Measurements from ENCODE around the gene AIRE.

Gene AIRE

DNA sequence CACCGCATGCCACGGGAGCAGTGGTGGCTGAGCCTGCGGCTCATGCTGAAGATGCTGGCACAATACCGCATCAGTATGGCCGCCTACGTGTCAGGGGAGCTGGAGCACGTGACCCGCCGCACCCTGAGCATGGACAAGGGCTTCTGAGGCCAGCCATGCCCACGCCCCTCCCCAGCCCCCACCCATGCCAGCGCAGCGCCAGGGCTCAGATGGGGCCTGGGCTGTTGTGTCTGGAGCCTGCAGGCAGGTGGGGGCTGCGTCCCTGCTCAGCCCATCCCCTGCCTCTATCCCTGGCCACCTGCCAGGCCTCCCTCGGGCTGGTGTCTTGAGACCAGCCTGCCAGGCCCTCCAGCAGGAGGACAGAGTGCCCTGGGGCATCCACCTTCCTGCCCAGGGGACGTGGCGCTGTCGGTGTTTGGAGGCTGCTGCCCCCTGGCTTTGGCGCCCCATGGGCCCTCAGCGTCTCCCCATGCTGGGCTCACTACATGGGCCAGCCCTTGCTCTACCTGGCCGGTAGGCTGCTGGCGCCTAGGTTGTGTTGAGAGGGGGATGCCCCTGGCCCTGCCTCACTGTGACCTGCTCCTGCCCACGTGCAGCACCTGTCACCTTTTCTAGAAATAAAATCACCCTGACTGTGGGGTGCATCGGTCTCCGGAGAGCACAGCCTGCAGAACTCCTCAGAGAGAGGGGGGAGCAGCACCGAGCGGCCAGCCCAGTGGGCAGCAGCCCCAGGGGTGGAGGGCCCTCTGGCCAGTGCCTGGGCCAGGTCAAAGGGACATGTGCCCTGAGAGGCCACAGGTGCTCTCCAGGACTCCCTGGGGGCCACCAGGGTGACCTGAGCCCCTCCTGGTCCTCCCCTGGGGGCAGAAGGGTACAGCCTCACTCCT, 41.3 kb downstream of the AIRE start:
- H3K36me3 ChIP-seq (ENCODE audit: control insufficient read depth, insufficient read depth, low read length), result no peaks in the 10 kb centered on the region
- H3K4me1 ChIP-seq, result no peaks in the 10 kb centered on the region
- no peaks in the 10 kb centered on the region for H3K27me3 ChIP-seq (ENCODE audit: control insufficient read depth, insufficient read depth, low read length)
- no peak for TF ChIP-seq CTCF (IDR thresholded peaks at IDR 0.05)
- no peak overlapping the region for H2AFZ ChIP-seq
- H3K27ac ChIP-seq, result no peak overlapping the region
- H3K4me2 ChIP-seq (ENCODE audit: low read length), result no peak overlapping the region
- H3K9me3 ChIP-seq (ENCODE audit: control insufficient read depth, low read length), result no peaks in the 10 kb centered on the region
- H3K79me2 ChIP-seq, result no peaks in the 10 kb centered on the region
- H3K9ac ChIP-seq, result no peak overlapping the region
- no peak overlapping the region for H3K4me3 ChIP-seq (ENCODE audit: low read depth, low read length)

GRCh38 chr21:44327603-44327974, 41.9 kb downstream of the AIRE start:
- no peak overlapping the region for H3K4me3 ChIP-seq (ENCODE audit: low read depth, low read length)
- no peaks in the 10 kb centered on the region for H3K36me3 ChIP-seq (ENCODE audit: control insufficient read depth, insufficient read depth, low read length)
- no peaks in the 10 kb centered on the region for H3K9me3 ChIP-seq (ENCODE audit: control insufficient read depth, low read length)
- no peaks in the 10 kb centered on the region for H3K4me1 ChIP-seq
- no peak overlapping the region for H3K27ac ChIP-seq
- no peak overlapping the region for H3K4me2 ChIP-seq (ENCODE audit: low read length)
- H3K9ac ChIP-seq, result no peak overlapping the region
- H3K27me3 ChIP-seq (ENCODE audit: control insufficient read depth, insufficient read depth, low read length), result no peaks in the 10 kb centered on the region
- H2AFZ ChIP-seq, result no peak overlapping the region
- H3K79me2 ChIP-seq, result no peaks in the 10 kb centered on the region
- no peak for TF ChIP-seq CTCF (IDR thresholded peaks at IDR 0.05)

DNA sequence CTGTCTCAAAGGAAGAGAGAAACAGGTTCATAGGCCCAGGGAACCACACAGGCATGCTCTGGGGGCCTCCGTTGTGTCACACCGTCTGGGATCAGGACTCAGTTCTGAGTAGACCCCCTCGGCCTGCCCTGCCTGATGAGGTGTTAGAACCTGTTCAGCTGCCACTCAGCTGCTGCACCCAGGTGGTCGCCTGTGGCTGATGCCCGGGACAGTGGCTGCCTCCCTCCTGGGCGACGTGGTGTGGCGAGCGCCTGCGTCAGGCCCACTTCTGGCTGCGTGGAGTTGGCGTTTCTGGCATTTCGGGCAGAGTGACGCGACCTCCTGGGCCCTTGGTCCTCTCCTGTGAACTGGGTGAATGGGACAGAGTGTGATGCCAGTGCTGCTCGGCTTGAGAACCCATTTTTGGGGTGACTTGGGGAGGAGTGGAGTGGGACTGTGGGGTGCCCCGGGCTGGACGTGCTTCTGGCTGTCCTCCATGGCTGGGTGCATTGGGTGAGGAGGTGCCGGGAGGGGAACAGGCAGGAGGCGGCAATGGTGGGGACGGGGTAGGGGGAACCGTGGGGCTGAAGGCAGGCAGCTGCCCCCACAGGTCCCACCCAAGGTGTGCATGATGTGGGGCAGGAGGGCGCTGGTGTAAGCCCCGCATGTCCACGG, 42.7 kb downstream of the AIRE start:
- no peak overlapping the region for H3K9ac ChIP-seq
- H3K79me2 ChIP-seq, result no peaks in the 10 kb centered on the region
- no peaks in the 10 kb centered on the region for H3K27me3 ChIP-seq (ENCODE audit: control insufficient read depth, insufficient read depth, low read length)
- H3K4me3 ChIP-seq (ENCODE audit: low read depth, low read length), result no peak overlapping the region
- H3K27ac ChIP-seq, result no peak overlapping the region
- no peak for TF ChIP-seq CTCF (IDR thresholded peaks at IDR 0.05)
- no peaks in the 10 kb centered on the region for H3K9me3 ChIP-seq (ENCODE audit: control insufficient read depth, low read length)
- H3K36me3 ChIP-seq (ENCODE audit: control insufficient read depth, insufficient read depth, low read length), result no peaks in the 10 kb centered on the region
- H3K4me2 ChIP-seq (ENCODE audit: low read length), result no peak overlapping the region
- H2AFZ ChIP-seq, result no peak overlapping the region
- H3K4me1 ChIP-seq, result no peaks in the 10 kb centered on the region

DNA sequence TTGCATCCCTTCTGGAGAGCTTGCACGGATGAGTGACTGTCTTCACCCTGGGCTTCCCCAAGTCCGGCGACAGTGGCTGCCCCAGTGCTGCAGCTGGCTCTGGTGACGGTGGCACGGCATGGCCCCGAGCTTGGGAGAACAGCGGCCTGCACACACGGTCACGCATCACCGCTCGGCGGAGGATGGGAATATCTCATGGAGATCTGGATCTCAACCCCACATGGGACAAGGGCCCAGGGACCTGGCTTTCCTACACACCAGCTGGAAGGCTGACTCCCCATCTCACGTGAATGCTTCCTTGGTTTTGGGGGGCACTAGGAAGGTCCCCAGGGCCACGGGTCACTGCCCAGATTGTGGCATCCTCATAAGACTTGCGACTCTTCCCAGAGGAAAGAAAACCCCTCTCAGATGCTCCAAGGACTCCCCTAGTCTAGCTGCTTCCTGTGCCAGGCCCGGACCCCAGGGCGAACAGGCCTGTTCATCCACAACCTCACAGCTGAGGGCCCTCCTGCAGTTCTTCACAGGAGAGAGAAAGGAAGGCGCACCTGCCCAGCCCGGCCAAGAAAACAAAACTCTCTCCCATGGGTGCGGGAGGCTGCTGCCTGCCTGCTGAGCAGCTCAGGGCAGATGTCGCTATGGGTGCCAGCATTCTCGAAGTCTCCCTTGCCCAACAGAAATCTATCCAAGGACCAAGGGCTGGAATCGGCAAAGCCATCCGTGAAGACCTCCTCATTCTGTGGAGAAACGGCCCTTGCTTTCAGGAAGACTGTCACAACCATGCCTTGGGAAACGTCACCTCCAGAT, 43.6 kb downstream of the AIRE start:
- Histone ChIP-seq H3K4me1 (no peaks in the 10 kb centered on the region), H3K9me3 (ENCODE audit: control insufficient read depth, low read length) (no peaks in the 10 kb centered on the region), H3K4me2 (ENCODE audit: low read length) (no peak overlapping the region), H3K79me2 (no peaks in the 10 kb centered on the region), H3K27me3 (ENCODE audit: control insufficient read depth, insufficient read depth, low read length) (no peaks in the 10 kb centered on the region), H3K4me3 (ENCODE audit: low read depth, low read length) (no peak overlapping the region), H3K27ac (no peak overlapping the region), H2AFZ (no peak overlapping the region), H3K9ac (no peak overlapping the region), H3K36me3 (ENCODE audit: control insufficient read depth, insufficient read depth, low read length) (no peaks in the 10 kb centered on the region)
- TF ChIP-seq CTCF (IDR thresholded peaks at IDR 0.05), result no peak
